HG02852 (cell line): ENCODE data around the gene LRRC52.

Source experiments
- ATAC-seq: cut with Tn5 transposase; IDR thresholded peaks from one replicate; pipeline ENCODE4 v1.9.1; 2021; ENCODE audit warnings: mild to moderate bottlenecking, moderate library complexity; ENCODE audit not compliant: unreplicated experiment

Gene LRRC52

DNA sequence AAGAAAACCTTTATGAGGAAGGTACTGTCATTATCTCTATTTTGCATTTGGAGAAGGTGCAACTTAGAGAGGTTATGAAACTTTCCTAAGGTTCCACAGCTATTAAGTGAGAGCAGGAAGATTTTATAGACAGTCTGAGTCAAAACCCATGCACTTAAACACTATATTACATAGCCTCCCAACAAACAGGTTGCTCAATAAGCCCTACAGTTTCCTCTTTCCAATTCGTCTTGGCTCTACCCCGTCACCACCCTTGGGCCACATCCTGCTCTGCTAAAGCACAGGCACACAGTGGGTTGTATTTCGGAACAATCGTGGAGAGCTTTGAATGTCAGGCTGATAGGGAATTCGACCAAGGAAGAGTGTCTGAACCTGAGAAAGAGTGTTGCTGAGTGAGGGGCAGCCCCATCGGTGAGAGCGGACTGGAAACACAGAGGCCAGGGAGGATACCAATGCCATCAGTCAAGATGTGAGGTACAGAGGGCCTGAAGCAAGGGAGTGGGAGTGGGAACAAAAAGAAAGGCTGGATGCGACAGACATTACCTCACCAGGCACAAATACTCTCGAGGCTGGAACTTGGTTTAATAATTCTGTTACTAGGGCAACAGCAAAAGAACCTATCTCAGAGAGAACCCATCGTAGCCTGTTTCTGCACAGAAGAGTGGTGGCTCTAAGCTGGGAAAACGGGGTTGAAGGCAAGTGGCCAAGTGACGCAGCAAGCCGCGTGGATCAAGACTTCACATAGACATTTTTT lies 6.3 kb upstream of the LRRC52 start:
- ATAC-seq: no peak

DNA sequence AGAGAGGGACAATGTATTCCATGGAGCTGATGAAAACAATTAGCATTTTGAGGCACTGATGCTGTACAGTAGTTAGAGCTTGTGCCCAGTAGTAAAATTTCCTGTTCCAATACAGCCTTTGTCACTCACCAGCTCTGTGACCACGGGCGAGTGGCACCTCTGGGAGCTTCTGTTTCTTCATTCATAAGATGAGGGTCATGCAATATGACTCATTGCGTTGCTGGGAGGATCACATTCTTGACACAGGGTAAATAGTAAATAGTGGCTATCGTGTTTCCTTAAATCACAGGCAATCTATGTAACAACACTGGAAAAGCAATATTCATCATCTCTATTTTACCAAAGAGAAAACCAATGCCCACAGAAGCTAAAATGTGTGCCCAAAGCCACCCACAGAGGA lies 4.5 kb upstream of the LRRC52 start:
- ATAC-seq: no peak

DNA sequence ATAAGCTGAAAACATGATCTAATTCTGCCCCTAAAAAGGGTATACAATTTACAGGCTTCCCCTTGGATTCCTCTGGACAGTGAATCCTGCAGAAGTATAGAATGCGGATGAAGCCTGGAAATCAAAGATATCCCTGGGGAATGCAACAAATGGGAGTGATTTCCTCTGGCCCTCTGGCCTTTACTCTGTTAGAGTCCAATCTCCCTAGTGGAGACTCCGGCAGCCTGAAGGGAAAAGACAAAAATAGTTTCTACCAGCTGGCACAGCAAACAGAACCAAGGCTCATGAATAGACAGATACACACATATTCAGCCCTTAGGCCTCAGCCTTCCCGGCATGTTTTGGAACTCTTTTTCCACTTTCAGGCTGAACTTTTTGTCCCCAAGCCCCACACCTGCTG lies 3.9 kb upstream of the LRRC52 start:
- ATAC-seq: no peak

DNA sequence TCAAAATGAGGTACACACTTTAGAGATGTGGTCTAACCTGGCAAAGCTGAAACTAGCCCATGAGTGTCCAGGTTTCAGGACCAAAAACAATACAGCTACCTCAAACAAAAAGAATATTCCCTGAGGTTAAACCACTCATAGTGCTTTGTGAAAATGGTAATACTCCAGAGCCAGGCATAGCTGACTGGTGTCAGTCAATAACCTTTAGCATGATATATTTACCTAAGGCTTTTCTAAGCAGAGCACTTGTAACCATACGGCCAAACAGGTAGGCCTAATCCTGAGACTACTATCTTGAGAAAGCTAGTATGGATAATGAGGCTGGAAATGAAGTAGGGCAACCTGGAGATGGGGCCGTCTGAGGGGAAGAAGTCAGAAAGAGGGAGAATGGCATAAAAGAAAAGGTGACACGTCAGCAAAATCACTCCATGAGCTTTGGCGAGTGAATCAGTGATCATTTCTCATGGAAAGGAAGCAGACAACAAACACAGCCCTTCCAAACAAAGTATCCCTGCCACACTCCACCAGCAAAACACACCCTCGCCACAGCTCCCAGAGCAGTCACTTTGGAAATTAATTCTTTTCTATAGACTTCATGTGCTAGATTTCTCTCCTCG lies 1.7 kb upstream of the LRRC52 start:
- ATAC-seq: no peak

DNA sequence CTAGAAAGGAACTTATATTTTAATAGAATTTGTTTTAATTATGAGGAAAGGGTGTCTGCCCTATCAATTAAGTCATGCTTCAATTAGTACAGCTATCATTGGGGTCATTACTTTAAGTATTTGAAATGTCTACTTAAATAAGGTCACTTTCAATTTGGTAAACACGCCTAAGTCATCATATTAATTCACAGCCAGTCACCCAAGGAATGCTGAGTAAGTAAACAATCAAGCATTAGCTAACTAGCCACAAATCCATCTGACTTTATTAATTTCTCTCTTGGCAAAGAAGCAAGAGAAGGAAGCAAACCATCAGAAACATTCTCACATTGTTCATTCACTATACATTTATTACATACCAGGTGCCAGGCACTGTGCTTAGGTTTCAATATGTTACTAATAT lies 1.2 kb upstream of the LRRC52 start:
- ATAC-seq: no peak

DNA sequence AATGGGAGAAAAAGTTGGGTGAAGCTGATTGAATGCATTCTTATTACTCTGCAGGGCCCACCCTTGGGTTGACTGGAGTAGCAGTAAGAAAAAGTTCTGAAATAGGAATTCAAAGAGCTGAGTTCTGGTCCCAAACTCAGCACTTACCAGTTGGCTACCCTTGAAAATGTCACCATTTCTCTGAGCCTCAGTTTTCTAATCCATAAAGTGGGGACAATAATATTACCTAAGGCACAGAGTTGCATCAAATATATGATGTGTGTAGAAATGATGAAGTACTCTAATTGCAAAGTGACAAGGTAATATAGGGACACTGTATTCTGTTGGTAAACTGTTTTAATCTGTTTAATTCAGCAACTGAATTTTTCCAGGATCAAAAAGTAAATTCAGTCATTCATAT lies 1.2 kb downstream of the LRRC52 start:
- no peak for ATAC-seq

DNA sequence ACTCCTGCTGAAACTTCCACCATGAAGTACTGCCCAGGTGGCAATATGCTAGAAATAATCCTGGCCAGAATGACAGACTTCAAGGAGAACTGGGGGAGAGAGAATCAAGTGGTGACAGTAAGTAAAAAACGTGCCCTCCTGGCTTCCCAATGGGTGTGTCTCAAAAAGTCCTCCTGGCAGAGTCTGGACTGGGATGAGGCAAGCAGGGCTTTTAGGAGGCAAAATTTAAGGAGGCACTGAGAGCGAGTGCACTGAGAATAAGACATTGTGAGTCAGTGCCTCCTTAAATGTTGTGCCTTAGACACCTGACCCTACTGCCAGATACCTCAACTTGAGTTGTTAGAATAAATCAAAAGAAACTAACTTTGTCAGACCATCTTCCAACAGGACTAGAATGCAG lies 2.2 kb downstream of the LRRC52 start:
- ATAC-seq: no peak

DNA sequence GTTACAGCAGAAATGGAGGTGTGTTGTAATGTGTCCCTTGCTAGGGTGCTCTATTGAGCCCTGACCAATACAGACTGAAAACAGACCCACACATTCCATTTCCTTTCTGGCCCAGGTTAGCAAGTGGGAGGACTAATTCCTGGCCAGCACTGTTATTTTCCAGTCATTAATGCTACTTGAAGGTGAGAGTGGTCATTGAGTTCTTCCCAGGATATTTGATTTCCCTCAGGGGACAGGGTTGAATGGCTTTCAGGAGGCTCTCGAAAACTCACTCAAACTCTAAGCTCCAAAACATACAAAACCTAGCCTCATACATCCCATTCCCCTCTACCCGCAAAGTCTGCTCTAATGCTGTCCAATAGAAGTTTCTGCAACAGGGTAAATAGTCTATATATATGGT lies 6.2 kb downstream of the LRRC52 start:
- no peak for ATAC-seq

DNA sequence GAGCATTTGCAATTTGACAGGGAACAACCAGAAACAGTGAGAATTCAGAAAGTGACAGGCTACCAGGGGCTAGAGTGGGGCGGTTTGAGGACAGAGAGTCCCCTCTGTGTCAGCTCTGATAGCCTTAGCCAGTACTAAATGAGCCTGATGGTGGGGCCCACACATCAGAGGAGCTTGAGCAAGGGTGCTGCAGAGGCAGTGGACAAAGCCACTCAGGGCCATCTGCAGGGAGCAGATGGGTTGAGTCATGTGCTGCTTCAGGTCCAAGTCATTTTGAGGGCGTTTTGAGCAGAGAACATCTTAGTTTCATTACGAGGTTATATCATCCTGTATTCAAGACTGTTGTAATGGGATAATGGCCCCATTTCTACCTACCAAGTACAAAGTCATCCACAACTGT lies 7.7 kb downstream of the LRRC52 start:
- ATAC-seq: no peak

DNA sequence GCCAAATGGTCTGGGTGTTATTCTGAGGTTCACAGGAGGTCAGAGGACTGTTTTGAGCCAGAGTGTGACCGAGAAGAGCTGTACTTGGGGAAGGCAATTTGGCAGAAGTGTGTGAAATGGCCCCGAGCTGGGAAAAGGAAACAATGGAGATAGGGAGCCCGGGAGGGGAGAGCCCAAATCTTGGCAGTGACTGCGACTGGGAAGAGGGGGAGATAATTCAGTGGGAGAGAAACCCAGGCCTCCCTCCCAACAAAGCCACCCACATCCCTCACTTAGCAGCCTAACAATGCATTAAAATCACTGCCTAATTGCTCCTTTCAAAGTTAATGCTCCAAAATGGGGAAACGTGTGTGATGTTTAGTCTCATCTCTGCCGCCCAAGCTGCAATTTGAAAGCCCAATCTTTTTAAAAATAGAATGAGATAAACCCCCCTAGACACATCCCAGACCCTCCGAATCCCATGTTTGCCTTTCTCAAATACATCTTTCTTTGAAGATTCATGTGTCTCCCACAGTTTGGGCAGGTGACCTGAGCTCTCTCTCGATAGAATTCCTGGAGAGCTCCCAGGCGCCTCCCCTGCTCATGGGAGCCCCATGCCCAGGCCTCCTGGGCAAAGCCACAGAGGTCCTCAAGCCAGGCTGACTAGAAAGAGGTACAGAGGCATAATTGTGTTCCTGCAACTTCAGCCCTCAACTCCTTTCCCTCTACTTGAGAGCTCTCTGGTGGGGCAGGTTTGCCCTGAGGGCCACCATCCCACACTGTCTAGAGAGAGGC lies 17.3 kb downstream of the LRRC52 start:
- no peak for ATAC-seq

DNA sequence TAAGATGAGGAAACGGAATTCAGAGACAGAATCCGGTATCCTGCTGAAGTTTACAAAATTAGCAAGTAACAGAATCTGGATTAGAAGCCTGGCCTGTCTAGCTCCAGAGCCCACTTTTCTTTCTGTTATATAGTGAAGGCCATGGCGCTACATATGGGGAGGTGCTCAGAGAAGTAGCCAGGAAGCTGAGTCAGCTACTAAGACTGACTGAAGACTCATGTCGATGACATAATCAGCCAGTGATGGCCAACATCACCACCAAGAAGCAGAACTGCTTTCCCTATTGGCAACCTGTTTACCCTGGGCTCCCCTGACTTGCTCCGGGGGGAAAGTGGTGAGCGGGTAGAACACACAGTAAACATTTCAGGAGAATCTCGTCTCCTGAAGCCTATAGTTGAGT lies 18.8 kb downstream of the LRRC52 start:
- ATAC-seq: no peak

DNA sequence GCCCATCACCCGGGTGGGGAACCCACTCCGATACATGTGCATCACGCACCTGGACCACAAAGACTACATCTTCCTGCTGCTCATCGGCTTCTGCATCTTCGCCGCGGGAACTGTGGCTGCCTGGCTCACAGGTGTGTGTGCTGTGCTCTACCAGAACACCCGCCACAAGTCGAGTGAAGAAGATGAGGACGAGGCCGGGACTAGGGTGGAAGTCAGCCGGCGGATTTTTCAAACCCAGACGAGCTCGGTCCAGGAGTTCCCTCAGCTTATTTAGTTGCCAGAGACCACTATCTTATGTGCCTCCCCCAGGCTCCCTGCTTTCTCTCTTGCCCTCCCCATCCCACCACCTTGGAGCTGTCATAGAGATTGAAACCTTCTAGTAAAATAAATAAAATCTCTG lies 19.8 kb downstream of the LRRC52 start:
- ATAC-seq: no peak

DNA sequence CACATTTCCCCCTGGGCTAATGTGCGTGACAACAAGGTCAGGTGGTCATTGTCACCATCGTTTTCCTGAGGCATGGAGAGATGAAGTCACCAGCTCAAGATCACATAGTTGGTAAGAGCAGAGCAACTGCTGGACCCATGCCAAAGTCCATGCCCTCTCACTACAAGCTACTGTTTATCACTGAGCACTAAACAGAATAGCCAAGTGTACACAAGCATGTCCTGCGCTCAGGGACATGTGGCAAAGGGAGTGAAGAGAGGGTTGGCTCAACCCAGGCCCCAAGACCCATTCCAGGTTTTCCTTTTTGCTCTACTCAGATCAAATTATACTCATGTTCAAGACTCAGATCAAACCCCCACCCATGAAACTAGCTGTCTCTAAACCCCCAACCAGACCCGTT lies 20.8 kb downstream of the LRRC52 start:
- ATAC-seq: no peak

DNA sequence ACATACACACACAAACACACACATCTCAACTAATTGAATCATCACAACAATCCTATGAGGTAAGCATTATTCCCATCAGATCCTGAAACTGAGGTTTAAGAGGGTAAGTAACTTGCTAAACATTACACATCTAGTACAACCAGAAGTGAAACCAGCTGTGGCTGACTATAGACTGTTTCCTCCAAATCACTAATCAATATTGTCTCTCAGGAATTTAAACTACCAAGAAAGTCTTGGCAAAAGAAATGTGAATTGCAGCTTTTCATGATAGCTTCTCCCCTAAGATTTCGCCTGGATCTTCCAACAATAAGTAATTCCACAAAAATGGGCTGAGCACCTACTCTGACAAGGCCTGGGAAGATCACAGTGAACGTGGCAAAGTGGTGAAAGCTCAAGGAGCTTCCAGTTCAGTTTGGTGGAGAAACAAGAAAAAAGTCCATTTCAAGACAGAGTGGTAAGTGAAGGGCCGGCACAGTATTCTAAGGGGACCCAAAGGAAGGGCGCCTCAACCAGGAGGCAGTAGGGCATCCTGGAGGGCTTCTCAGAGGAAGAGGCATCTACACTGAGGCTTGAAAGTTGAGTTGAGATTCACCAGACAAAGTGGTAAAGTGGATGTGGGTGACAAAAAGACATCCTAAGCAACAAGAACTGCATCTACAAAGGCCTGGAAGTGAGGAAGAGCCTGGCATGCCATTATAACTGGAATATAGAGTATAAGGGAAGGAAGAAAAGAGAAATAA lies 22.1 kb downstream of the LRRC52 start:
- ATAC-seq: no peak

DNA sequence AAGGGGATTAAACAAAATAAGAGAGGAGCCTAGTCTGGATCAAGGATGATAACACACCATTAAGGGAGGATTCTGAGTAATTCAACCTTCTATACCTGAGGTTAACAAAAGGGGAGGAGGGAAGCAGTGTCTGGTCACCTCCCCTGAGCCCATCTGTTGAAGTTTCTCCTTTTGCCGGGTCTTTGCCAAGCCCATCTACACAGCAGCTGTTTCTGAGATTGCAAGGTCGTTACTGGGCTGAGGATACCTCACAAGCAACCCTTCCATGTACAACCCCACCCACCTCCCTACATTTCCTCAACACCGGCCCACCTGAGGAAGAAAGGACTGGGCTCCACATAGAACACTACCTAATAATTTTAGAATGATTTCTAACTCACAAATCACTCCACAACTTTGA lies 26.3 kb downstream of the LRRC52 start:
- ATAC-seq: no peak

DNA sequence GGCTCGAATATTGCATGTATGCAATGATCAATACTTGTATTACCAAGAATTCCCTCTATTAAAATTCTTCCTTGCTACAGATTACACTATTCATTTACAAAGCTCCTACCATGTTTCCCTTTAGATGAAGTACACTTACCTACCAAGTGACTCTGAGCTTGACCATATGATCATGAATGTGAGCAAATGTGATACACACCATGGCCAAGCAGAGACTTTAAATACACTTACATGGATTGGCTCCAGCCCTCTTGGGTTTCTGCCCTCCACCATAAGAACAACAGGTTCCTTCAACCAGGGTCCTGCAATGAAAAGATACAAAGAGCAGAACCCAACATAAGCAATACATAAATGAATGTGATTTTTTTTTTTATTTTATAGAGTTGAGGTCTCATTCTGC lies 30.0 kb downstream of the LRRC52 start:
- ATAC-seq: no peak

DNA sequence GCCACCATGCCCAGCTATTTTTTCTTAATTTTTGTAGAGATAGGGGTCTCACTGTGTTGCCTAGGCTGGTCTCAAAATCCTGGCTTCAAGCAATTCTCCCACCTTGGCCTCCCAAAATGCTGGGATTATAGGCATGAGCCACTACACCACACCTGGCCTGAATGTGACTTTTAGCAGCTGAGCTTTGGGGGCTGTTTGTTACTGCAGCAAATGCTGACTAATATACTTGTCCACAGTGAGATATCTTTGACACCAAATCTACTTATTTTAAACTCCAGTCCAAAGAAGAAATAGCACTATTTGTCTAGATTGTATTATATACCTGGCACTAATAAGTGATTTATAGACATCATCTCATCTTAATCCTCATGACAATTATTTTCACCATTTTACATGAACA lies 30.5 kb downstream of the LRRC52 start:
- ATAC-seq: no peak

DNA sequence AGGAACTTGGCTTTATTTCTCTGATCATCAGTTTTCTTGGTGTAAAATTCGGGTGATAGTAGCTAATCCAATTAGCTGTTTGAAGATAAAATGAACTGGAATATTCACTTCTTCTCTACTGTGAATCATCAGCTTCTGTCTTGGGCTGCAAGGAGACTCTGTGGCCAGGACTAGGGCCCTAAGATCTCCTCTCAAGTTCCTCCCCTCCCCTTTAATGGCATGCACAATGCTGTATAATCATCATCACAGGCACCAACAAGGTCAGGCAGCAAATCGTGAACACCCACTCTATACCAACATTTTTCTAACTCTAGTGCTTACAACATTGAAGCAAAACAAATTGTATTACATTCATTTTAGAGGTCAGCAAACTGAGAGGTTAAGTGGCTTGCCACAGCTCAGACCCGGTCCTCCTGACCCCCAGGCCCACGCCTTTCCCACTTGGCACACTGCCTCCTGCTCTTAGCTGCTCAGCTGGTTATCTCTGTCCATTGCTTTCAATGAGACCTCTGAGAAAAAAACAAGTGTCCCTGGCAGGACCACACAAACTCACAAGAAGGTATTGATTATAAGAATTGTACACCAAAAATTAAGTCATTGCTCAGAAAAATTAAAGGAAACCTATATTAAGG lies 31.8 kb downstream of the LRRC52 start:
- no peak for ATAC-seq

DNA sequence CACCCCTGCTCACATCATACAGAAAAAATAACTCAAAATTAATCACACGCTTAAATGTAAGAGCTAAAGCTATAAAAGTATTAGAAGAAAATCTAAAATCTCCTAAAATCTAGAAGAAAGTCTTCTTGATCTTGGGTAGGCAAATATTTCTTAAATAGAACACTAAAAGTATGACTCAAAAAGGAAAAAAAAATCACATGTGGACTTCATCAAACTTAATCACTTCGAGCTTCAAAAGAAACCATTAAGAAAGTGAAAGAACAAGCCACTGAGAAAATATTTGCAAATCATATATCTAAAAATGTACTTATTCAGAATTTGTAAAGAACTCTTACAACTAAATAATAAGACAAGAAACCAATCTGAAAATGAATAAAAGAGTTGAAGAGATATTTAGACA lies 32.7 kb downstream of the LRRC52 start:
- ATAC-seq: no peak

DNA sequence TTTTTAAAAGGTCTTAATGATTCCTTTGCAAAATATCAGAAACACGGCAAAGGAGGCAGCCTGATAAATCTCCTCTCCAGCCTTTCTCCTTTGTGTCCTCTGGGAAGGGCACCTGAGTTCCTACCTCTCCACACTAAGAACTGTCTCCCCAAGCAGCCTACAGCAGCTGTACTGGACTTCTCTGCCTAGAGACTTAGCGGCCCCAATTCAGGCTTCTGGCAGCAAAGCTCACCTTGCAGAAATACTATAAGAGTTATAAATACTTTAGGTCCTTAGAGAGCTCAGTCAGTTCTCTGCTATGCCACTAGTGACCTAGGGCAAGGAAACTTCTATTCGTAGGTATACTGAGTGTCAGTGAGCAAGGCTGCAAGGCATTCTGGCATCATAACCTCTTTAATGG lies 33.9 kb downstream of the LRRC52 start:
- ATAC-seq: no peak
